BJ (cell line): ENCODE results near the gene KCND3. TPM values are rescaled to one million over a fixed set of nuclear protein-coding genes. Genes with fewer than 3 reads are reported as not detected.

Experiments
- CTCF ChIA-PET: fragments of 350-600 bp; formaldehyde crosslinking; extraction: SDS; loops from one replicate; lab custom pipeline; 2021; ENCODE audit warnings: antibody characterized with exemption, inconsistent platforms; lab: Yijun Ruan, JAX
- POLR2A ChIA-PET: fragments of 300-600 bp; sonication (Branson Sonifier 250); formaldehyde crosslinking; extraction: SDS; loops from one replicate; lab custom pipeline; 2021; ENCODE audit warnings: antibody characterized with exemption; lab: Charles Lee
- DNase-seq: peaks from one replicate; pipeline ENCODE4 v3.0.0-alpha.2; 2011; ENCODE audit warnings: low read depth
- H3K27me3 ChIP-seq: 2 replicates; pipeline ENCODE4 v1.6.0; 2011; ENCODE audit warnings: low read length; ENCODE audit not compliant: control insufficient read depth, insufficient read depth
- H3K36me3 ChIP-seq: 2 replicates; pipeline ENCODE4 v1.5.1; 2011; ENCODE audit warnings: low read length; ENCODE audit not compliant: control insufficient read depth, insufficient read depth
- H3K4me3 ChIP-seq: 2 replicates; pipeline ENCODE4 v1.5.1; 2011; ENCODE audit warnings: low read depth, mild to moderate bottlenecking, control low read depth, low read length
- CTCF ChIP-seq: IDR thresholded peaks from 2 replicates; pipeline ENCODE4 v1.5.1; 2011; ENCODE audit warnings: low read depth, mild to moderate bottlenecking, control low read depth, inconsistent platforms, low read length, moderate library complexity; ENCODE audit not compliant: insufficient read depth
- polyA plus RNA-seq: library from polyadenylated mRNA; depleted of rRNA; stranded (reverse); fragments of >200 nt; gene quantifications from 2 replicates; pipeline ENCODE4 v1.2.3, GENCODE V29; 2011

Gene KCND3
- polyA plus RNA-seq, 1 experiment, result 3.6 TPM

- H3K4me3 ChIP-seq, result no peak overlapping the region
- 0 out of 2 replicates have a peak, but pooled peaks cover 2% of the 10 kb centered on the region for H3K27me3 ChIP-seq
- POLR2A ChIA-PET, result no interaction called here
- H3K36me3 ChIP-seq, result no peaks in the 10 kb centered on the region
- CTCF ChIA-PET, result interaction anchor here (0.6 kb wide), 1 partner anchor 125 kb away, joined by 3 read pairs; no protein-coding TSS in a partner anchor
- no peak for DNase-seq
- TF ChIP-seq CTCF, result no peak
These were observed 30.6 kb downstream of the KCND3 start for GRCh38 chr1:111958851-111959250.

GRCh38 chr1:111958075-111958474 is 31.4 kb downstream of the KCND3 start:
- Histone ChIP-seq H3K27me3 (0 out of 2 replicates have a peak, but pooled peaks cover 2% of the 10 kb centered on the region), H3K4me3 (no peak overlapping the region), H3K36me3 (no peaks in the 10 kb centered on the region)
- CTCF ChIA-PET, result no interaction called here
- no peak for DNase-seq
- no peak for TF ChIP-seq CTCF
- POLR2A ChIA-PET, result no interaction called here

GRCh38 chr1:111956155-111956771 is 33.2 kb downstream of the KCND3 start:
- Histone ChIP-seq H3K36me3 (no peaks in the 10 kb centered on the region), H3K4me3 (no peak overlapping the region), H3K27me3 (0 out of 2 replicates have a peak, but pooled peaks cover 2% of the 10 kb centered on the region)
- POLR2A ChIA-PET, result no interaction called here
- CTCF ChIA-PET, result no interaction called here
- DNase-seq, result no peak
- no peak for TF ChIP-seq CTCF

GRCh38 chr1:111955755-111956154 is 33.7 kb downstream of the KCND3 start:
- POLR2A ChIA-PET, result no interaction called here
- no peak for TF ChIP-seq CTCF
- no peak for DNase-seq
- H3K27me3 ChIP-seq, result no peaks in the 10 kb centered on the region
- CTCF ChIA-PET, result no interaction called here
- H3K36me3 ChIP-seq, result no peaks in the 10 kb centered on the region
- H3K4me3 ChIP-seq, result no peak overlapping the region

GRCh38 chr1:111953797-111954196 is 35.7 kb downstream of the KCND3 start:
- H3K36me3 ChIP-seq, result no peaks in the 10 kb centered on the region
- ChIA-PET CTCF (no interaction called here), POLR2A (no interaction called here)
- H3K27me3 ChIP-seq, result no peaks in the 10 kb centered on the region
- TF ChIP-seq CTCF, result no peak
- no peak for DNase-seq
- no peak overlapping the region for H3K4me3 ChIP-seq
